Natural killer cell (primary cell): ENCODE data around the gene GRK1. TPM values are rescaled to one million over a fixed set of nuclear protein-coding genes. Genes with fewer than 3 reads are reported as not detected.

ENCODE experiments used
- ATAC-seq, 3 donors: fragments of 150-1000 bp in 2 of 3; fragments of 200-7000 bp in 1 of 3; cut with Tn5 transposase; 1 replicate in 1 of 3; 2 replicates in 2 of 3; pipeline ENCODE4 v1.10.0; 2021; ENCODE audit warnings: mild to moderate bottlenecking in 2 of 3, moderate library complexity in 2 of 3
- DNase-seq, 2 donors: peaks; one replicate each; pipeline versions ENCODE4 v3.0.0 to v3.0.0-alpha.2; 2013 to 2021; ENCODE audit warnings: mixed read lengths in 1 of 2
- H3K27ac ChIP-seq: one replicate; pipeline ENCODE4 v1.5.1; 2013; ENCODE audit warnings: mild to moderate bottlenecking, low read length
- H3K27me3 ChIP-seq: one replicate; pipeline ENCODE4 v1.6.1; 2013; ENCODE audit warnings: low read length; ENCODE audit not compliant: control insufficient read depth, insufficient read depth
- H3K36me3 ChIP-seq: one replicate; pipeline ENCODE4 v1.6.1; 2013; ENCODE audit warnings: low read length; ENCODE audit not compliant: control insufficient read depth, insufficient read depth
- H3K4me1 ChIP-seq: one replicate; pipeline ENCODE4 v1.6.1; 2013; ENCODE audit warnings: low read length; ENCODE audit not compliant: control insufficient read depth, insufficient read depth
- H3K4me3 ChIP-seq: one replicate; pipeline ENCODE4 v1.5.1; 2013; ENCODE audit warnings: low read length
- H3K9me3 ChIP-seq: one replicate; pipeline ENCODE4 v1.6.1; 2013; ENCODE audit warnings: low read length; ENCODE audit not compliant: control insufficient read depth, insufficient read depth
- H3K27ac Mint-ChIP-seq, 2 donors: one replicate each; pipeline ENCODE4 v1.8.0; 2022; ENCODE audit warnings: mild to moderate bottlenecking in 2 of 2, mixed read lengths in 2 of 2, moderate library complexity in 1 of 2
- H3K27me3 Mint-ChIP-seq, 2 donors: one replicate each; pipeline ENCODE4 v1.8.0; 2022; ENCODE audit warnings: low read depth in 2 of 2, mixed read lengths in 2 of 2
- H3K36me3 Mint-ChIP-seq: one replicate; pipeline ENCODE4 v1.8.0; 2022; ENCODE audit warnings: mixed read lengths
- H3K4me1 Mint-ChIP-seq, 2 donors: one replicate each; pipeline ENCODE4 v1.8.0; 2022; ENCODE audit warnings: mixed read lengths in 2 of 2
- H3K4me3 Mint-ChIP-seq: one replicate; pipeline ENCODE4 v1.8.0; 2022; ENCODE audit warnings: mild to moderate bottlenecking, moderate library complexity, mixed read lengths
- H3K9me3 Mint-ChIP-seq, 2 donors: one replicate each; pipeline ENCODE4 v1.8.0; 2022; ENCODE audit warnings: mixed read lengths in 2 of 2
- CTCF ChIP-seq: fragments of 200-600 bp; IDR thresholded peaks from one replicate; pipeline ENCODE4 v1.8.0; 2022; ENCODE audit warnings: antibody characterized with exemption
- WGBS: methylation state at CpG from one replicate; pipeline ENCODE4 v1.1.7; 2013; ENCODE audit warnings: missing lambda C conversion rate; ENCODE audit not compliant: insufficient coverage; 5-methylcytosine and 5-hydroxymethylcytosine counted together
- intact Hi-C: fragments of 100-400 bp; cut with micrococcal nuclease; formaldehyde crosslinking; loops from one replicate; pipeline ENCODE4 v1.14.2; 2022
- total RNA-seq, 4 donors: library from RNA; stranded (reverse); fragments of 120-200 nt in 1 of 4; gene quantifications; one replicate each; pipeline versions ENCODE4 v1.2.3 to v1.2.4, GENCODE V29; 2013 to 2022

Gene GRK1
- total RNA-seq, 3 donors from 2014 or later (not counting 1 experiment from before 2014, with no cell fraction given): not detected

GRCh38 chr13:113734826-113735125 is 67.8 kb downstream of the GRK1 start:
- Mint-ChIP-seq H3K36me3 (no peaks in the 10 kb centered on the region), H3K27me3 (peaks cover 5 to 8% of the 10 kb centered on the region in 2 donors), H3K4me1 (peaks cover 0 to 9% of the 10 kb centered on the region in 2 donors), H3K27ac (no peak overlapping the region), H3K9me3 (no peaks in the 10 kb centered on the region), H3K4me3 (no peak overlapping the region)
- intact Hi-C loops: no loop called here
- H3K9me3 ChIP-seq: no peaks in the 10 kb centered on the region
- no peak for ATAC-seq
- no peak for DNase-seq
- no peak overlapping the region for H3K27ac ChIP-seq
- WGBS: 83% methylated on average over 8 of the region's 8 CpGs
- H3K27me3 ChIP-seq: peaks cover 4% of the 10 kb centered on the region
- TF ChIP-seq CTCF: no peak
- no peaks in the 10 kb centered on the region for H3K4me1 ChIP-seq
- H3K4me3 ChIP-seq: no peak overlapping the region
- H3K36me3 ChIP-seq: no peaks in the 10 kb centered on the region

- H3K4me3 ChIP-seq: no peak overlapping the region
- Mint-ChIP-seq H3K27me3 (peaks cover 8 to 9% of the 10 kb centered on the region in 2 donors), H3K27ac (no peak overlapping the region), H3K9me3 (no peaks in the 10 kb centered on the region), H3K4me1 (peaks cover 0 to 9% of the 10 kb centered on the region in 2 donors), H3K36me3 (no peaks in the 10 kb centered on the region), H3K4me3 (no peak overlapping the region)
- DNase-seq (no peak), ATAC-seq (no peak)
- peaks cover 3% of the 10 kb centered on the region for H3K27me3 ChIP-seq
- intact Hi-C loops: no loop called here
- no peaks in the 10 kb centered on the region for H3K4me1 ChIP-seq
- H3K9me3 ChIP-seq: no peaks in the 10 kb centered on the region
- no peaks in the 10 kb centered on the region for H3K36me3 ChIP-seq
- no peak overlapping the region for H3K27ac ChIP-seq
- TF ChIP-seq CTCF: no peak
- WGBS: 94% methylated on average over 26 of the region's 26 CpGs
These were observed 68.2 kb downstream of the GRK1 start for GRCh38 chr13:113735194-113735593.

GRCh38 chr13:113735750-113736149 is 68.7 kb downstream of the GRK1 start:
- peaks cover 12 to 15% of the 10 kb centered on the region in 2 donors for H3K27me3 Mint-ChIP-seq
- H3K27ac Mint-ChIP-seq: no peak overlapping the region
- peaks cover 2 to 12% of the 10 kb centered on the region in 2 donors for H3K4me1 Mint-ChIP-seq
- Histone ChIP-seq H3K36me3 (no peaks in the 10 kb centered on the region), H3K4me1 (no peaks in the 10 kb centered on the region), H3K9me3 (no peaks in the 10 kb centered on the region), H3K27ac (no peak overlapping the region), H3K27me3 (peaks cover 1% of the 10 kb centered on the region), H3K4me3 (no peak overlapping the region)
- no peaks in the 10 kb centered on the region for H3K36me3 Mint-ChIP-seq
- no peak for TF ChIP-seq CTCF
- no peaks in the 10 kb centered on the region for H3K9me3 Mint-ChIP-seq
- intact Hi-C loops: no loop called here
- H3K4me3 Mint-ChIP-seq: no peak overlapping the region
- 91% methylated on average over 14 of the region's 14 CpGs for WGBS
- DNase-seq (no peak), ATAC-seq (no peak)

GRCh38 chr13:113736258-113736731 is 69.3 kb downstream of the GRK1 start:
- H3K4me1 Mint-ChIP-seq: peaks cover 7 to 18% of the 10 kb centered on the region in 2 donors
- H3K27me3 Mint-ChIP-seq: peaks cover 13 to 20% of the 10 kb centered on the region in 2 donors
- H3K27ac Mint-ChIP-seq: no peak overlapping the region
- Histone ChIP-seq H3K4me1 (peaks cover 4% of the 10 kb centered on the region), H3K36me3 (no peaks in the 10 kb centered on the region), H3K27ac (no peak overlapping the region), H3K27me3 (no peaks in the 10 kb centered on the region), H3K9me3 (no peaks in the 10 kb centered on the region), H3K4me3 (no peak overlapping the region)
- ATAC-seq (no peak), DNase-seq (no peak)
- no peaks in the 10 kb centered on the region for H3K36me3 Mint-ChIP-seq
- H3K4me3 Mint-ChIP-seq: no peak overlapping the region
- WGBS: 48% methylated on average over 10 of the region's 10 CpGs
- no peak for TF ChIP-seq CTCF
- no peaks in the 10 kb centered on the region for H3K9me3 Mint-ChIP-seq
- intact Hi-C loops: no loop called here
